Cerebellar cortex (tissue), 1 donor: ENCODE measurements around the gene CPEB1.
A peak's percentile ranks its signal among the peaks of the same experiment; 100 is the strongest.
"Not testable (repeated sequence)": the region's sequence is repeated elsewhere in the genome, so short reads cannot be mapped to it uniquely, and the experiment has no call there.

Experiments used
- DNase-seq: peaks from one replicate; pipeline ENCODE4 v3.0.0-alpha.2; 2015; ENCODE audit warnings: low spot score

CPEB1 gene

DNA sequence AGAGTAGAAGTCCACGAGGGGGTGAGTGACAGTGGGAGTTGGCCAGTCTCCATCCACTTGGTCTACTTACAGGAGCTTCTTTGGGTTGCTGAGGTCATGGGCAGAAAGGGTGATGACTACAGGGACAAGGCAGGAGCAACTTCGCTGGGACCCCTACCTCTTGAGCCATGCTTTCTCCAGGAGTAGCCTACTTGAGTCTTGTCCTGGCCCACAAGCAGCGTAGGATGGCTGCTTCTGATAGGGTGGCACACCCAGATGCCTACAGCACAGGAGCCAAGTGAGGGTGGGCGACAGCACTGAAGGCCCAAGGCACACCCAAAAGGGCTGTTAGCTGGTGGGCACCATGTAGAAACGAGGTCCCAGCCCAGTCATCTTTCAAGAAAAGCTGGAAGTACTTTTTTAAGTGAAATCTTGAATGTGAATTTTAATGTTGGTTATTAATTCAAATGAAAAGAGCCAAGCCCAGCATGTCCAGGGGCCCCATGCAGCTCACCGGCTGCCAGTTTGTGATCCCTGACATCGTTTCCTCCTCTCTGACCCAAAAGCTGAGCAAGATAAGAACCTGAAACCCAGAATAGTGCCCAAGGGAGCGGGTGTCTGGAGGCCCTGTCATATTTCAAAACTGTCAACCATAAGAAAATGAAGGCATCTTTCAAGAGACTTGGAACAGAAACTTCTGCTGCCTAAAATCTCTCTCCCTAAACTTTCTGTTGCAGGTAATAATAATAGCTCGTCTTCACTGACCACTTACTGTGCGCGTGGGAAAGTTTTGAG is 2.2 kb upstream of the CPEB1 start:
- DNase-seq: peak; percentile 23

GRCh38 chr15:82648257-82649103 is 1.3 kb upstream of the CPEB1 start:
- DNase-seq: no peak

DNA sequence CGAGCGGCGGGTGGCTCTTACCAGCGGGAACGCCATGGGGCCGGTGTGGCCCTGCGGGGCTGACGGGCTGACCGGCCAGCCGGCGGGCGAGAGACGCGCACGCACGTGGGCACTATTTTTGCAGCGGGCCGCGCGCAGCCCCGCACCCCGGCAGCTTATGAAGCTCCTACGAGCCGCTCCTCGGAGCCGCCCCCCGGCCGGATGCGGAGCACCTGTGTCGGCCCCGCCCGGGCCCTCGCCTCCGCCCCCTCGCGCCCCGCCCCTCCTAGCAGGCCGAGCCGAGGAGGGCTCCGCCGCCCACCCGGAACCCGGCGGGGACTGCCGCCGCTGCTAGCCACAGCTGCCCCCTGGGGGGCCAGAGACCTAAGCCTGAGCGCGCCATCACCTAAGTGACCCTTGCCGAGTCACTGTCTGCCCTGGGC is 683 bp upstream of the CPEB1 start:
- DNase-seq: no peak

DNA sequence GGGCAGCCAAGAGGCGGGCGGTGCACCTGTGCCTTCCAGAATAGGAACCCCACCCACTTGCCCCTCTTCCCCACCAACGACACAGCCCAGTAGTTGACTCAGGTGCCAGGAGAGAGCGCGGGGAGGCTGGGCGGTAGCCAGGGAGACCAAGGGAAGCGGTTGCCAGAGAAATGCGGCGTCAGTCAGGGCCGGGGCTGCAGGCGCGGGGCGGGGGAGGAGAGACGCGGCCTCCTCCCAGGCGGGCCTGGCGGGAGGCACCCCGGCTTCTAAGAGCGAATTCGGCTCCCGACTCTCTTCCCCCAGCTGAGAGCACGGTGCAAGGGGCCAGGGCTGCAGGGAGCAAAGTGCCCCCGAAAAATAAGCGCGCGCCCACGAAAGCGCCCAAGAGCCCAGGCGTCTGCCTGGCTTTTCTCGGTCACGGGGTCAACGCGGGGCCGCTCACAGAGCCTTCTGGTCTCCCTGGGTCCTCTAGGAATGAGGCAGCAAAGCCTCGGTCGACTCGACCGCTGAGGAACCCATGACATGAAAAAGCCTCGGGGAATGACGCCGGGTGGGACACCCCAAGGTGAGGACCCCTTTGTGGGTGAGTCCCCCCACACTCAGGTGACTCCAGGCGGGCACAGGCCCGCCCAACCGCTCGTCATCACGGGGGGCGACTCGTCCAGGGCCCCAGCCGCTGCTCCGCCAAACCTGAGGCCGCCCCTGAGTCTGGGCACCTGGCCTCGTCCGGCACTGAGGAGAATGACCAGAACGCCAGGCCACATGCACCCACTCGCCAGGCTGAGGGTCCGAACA is 716 bp downstream of the CPEB1 start:
- DNase-seq: no peak

DNA sequence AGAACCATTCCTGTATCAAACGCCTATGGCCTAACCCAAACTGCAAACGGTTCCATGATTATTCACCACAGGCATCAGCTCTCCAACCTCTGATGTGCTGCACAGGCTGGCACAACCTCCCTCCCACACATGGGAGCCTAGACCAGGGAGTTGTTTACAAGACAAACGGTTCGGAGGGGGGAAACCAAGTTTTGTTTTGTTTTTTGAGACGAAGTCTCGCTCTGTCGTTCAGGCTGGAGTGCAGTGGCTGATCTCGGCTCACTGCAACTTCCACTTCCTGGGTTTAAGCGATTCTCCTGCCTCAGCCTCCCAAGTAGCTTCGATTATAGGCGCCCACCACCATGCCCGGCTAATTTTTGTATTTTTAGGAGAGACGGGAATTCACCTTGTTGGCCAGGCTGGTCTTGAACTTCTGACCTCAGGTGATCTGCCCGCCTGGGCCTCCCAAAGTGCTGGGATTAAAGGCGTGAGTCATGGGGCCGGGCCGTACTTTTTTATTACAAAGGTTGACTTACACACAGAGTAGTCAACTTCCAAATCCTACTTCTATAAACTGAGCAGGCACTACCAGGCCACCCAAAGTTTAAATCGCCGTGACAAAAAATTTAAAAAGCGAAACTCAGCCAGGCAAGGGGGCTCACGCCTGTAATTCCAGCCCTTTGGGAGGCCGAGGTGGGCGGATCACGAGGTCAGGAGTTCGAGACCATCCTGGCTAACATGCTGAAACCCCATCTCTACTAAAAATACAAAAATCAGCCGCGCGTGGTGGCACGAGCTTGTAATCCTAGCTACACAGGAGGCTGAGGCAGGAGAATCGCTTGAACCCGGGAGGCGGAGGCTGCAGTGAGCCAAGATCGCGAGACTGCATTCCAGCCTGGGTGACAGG is 2.0 kb downstream of the CPEB1 start:
- DNase-seq: not testable (repeated sequence)

DNA sequence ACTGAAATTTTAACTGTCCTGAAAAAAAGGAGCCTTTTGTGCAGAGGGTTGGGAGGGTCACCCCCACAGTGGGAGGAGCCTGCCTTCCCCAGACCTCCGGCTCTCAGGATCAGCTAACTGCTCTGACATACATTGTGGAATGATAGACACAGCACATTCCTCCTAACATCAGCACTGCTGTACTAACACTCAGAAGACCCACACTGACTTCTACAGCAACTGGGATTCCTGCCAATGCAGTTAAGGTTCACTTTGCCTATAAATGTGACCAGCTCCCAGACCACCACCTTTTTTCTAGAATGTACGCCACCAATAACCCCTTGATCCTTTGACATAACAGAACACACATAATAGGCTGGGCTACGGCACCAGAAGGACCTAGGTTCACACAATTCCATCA is 3.2 kb downstream of the CPEB1 start:
- no peak for DNase-seq

GRCh38 chr15:82642656-82643055 is 4.5 kb downstream of the CPEB1 start:
- no peak for DNase-seq

DNA sequence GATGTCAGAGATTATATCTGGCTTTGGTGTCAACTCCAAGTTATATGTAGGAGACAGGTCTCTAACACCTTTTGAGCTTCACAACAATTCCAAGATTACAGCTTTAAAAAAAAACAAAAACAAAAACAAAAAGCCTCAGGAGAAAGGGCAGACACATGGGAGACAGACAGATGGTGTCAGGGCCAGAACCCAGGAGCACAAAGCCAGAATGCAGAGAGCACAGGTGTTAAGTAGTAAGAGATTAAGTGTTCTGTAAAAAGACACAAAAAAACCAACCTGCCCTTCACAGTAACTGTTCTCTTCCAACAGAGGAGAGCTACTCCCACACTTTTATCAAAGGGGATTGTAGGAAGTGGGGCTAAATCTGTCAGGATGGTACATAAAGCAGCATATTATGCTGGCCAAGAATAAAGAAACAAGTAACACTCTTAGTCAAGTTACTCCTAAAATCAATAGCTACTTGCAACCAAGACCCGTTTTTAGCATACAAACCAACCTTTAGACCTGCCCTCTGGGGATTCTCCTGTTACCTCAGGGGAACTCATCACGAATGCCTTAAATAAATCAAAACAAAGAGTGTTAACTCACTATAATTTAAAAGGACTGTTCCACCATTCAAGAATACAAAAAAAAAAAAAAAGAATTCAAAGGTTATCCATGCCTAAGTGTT is 5.9 kb downstream of the CPEB1 start:
- no peak for DNase-seq

GRCh38 chr15:82640672-82641071 is 6.5 kb downstream of the CPEB1 start:
- DNase-seq: no peak

- no peak for DNase-seq
These were observed 11.4 kb downstream of the CPEB1 start for GRCh38 chr15:82635798-82636197.

DNA sequence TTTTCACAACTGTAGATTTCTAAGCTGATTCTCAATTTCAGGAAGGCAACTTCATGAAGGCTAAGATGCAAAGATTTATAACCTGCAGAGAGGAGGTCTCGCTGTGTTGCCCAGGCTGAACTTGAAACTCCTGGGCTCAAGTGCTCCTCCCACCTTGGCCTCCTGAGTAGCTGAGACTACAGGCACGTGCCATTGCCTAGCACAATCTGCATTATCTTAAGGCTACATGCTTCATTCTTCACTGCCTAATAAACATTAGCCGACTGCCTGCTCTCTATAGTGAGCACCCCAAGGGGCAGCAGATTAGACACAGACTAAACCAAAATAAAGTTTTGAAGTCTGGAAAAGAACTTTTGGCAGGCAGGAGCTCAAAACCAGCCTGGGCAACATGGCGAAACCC is 17.1 kb downstream of the CPEB1 start:
- no peak for DNase-seq

- no peak for DNase-seq
These were observed 22.0 kb downstream of the CPEB1 start for GRCh38 chr15:82625136-82625535.

GRCh38 chr15:82624438-82624837 is 22.7 kb downstream of the CPEB1 start:
- no peak for DNase-seq

GRCh38 chr15:82624008-82624407 is 23.2 kb downstream of the CPEB1 start:
- no peak for DNase-seq

- no peak for DNase-seq
These were observed 25.2 kb downstream of the CPEB1 start for GRCh38 chr15:82621970-82622369.

- DNase-seq: no peak
These were observed 33.4 kb downstream of the CPEB1 start for GRCh38 chr15:82613747-82614146.

DNA sequence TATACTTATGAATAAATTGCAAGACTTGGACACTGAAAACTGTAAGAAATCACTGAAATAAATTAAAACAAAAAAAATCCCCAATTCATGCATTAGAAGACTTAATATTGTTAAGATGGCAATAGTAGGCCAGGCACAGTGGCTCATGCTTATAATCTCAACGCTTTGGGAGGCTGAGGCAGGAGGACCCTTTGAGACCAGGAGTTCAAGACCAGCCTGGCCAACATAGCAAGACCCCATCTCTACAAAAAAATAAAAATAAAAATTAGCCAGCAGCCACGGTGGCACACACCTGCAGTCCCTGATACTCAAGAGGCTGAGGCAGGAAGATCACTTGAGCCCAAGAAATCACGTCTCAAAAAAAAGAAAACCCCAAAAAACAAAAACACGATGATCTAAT is 35.8 kb downstream of the CPEB1 start:
- DNase-seq: no peak

DNA sequence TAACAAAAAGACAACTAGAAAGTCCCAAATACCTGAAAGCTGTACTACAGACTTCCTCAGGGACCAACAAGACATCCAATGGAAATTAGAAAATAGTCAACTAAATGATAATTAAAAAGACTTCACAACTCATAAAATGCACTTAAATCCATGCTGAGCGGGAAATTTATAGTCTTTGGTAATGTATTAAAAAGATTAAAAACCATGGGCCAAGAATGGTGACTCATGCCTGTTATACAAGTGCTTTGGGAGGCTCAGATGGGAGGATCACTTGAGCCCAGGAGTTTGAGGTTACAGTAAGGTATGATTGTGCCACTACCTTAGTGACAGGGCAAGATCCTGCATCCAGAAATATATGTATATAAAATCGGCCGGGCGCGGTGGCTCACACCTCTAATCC is 45.0 kb downstream of the CPEB1 start:
- DNase-seq: no peak

DNA sequence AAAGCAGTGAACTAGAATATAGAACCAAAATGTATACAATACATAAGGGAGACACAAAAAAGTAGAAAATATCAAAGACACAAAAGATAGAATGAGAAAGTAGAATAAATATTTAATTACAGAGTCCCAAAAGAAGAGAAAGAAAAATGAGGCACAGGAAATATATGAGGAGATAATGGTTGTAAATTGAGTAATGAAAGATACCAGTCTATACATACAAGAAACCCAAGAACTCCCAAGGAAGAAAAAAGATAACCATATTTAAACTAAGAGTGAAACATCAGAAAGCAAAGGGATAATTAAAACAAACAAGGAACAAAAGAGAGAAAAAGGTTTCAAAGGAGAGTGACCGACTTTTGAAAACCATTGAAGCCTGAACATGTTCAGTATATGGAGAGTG is 47.3 kb downstream of the CPEB1 start:
- DNase-seq: no peak

GRCh38 chr15:82597815-82598214 is 49.3 kb downstream of the CPEB1 start:
- DNase-seq: no peak

DNA sequence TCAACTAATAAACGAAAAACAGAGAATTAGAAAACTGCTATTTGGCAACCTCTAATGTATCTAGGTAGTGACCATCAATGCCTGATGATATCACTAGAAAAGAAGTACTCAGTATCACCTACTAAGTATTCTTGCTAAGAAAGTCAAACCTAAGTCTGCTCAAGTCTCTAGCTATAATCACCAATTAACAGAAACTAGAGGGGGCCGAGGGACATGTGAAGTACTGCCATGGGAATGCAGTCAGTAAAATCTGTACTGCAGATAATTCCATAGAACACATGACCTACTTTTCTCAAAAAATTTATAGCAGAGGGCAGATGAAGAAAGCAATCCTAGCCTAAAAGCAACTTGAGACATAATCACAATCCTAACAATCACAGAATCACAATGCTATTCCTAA is 51.4 kb downstream of the CPEB1 start:
- DNase-seq: no peak
